Left ventricle myocardium superior (tissue), 1 donor: ENCODE data around the gene MAP1S. TPM values are rescaled to one million over a fixed set of nuclear protein-coding genes. Genes with fewer than 3 reads are reported as not detected.
"Not testable (repeated sequence)": the region's sequence is repeated elsewhere in the genome, so short reads cannot be mapped to it uniquely, and the experiment has no call there.

Experiments used
- ATAC-seq: fragments of 200-7000 bp; cut with Tn5 transposase; one replicate; pipeline ENCODE4 v1.9.1; 2020; ENCODE audit warnings: mild to moderate bottlenecking, moderate library complexity
- DNase-seq: peaks from one replicate; pipeline ENCODE4 v3.0.0-alpha.2; 2020
- intact Hi-C: fragments of 100-400 bp; cut with micrococcal nuclease; formaldehyde crosslinking; loops from one replicate; pipeline ENCODE4 v1.11.0; 2022
- total RNA-seq: library from RNA; stranded (reverse); fragmentation: NEBNext Ultra II Directional; extraction: Animal tissue kit (Norgen Biotek cat#: 25700); gene quantifications from one replicate; pipeline ENCODE4 v1.2.1, GENCODE V29; 2021
- donor health status: DM: no; HTN: yes; CAD: no; lungs with severe emphysema.

The MAP1S gene
- total RNA-seq, 1 donor from 2014 or later: 25.5 TPM

- intact Hi-C loops: no loop called here
- ATAC-seq: peak; percentile 44
- no peak for DNase-seq
Measured at GRCh38 chr19:17778968-17779929, 60.0 kb downstream of the MAP1S start.

- ATAC-seq: no peak
- DNase-seq: no peak
- intact Hi-C loops: no loop called here
Measured at GRCh38 chr19:17780781-17781180, 61.5 kb downstream of the MAP1S start.

GRCh38 chr19:17783721-17784120 is 64.4 kb downstream of the MAP1S start:
- ATAC-seq, DNase-seq, intact Hi-C loops: not testable (repeated sequence)

Other genes with a start within 250 kb of the MAP1S start
- gene SLC27A1, start 249.0 kb upstream of the MAP1S start, total RNA-seq: 68.9 TPM
- gene PGLS, start 207.8 kb upstream of the MAP1S start, total RNA-seq: 19.7 TPM
- 33.0 TPM for gene COLGALT1, start 163.8 kb upstream of the MAP1S start, total RNA-seq
- not detected for gene UNC13A, start 31.1 kb upstream of the MAP1S start, total RNA-seq
- gene FCHO1, start 32.0 kb downstream of the MAP1S start, total RNA-seq: 0.97 TPM
- gene B3GNT3, start 75.7 kb downstream of the MAP1S start, total RNA-seq: not detected
- not detected for gene INSL3, start 102.0 kb downstream of the MAP1S start, total RNA-seq
- gene JAK3, start 128.5 kb downstream of the MAP1S start, total RNA-seq: 1.5 TPM
- gene RPL18A, start 140.4 kb downstream of the MAP1S start, total RNA-seq: 720 TPM
- gene SLC5A5, start 152.5 kb downstream of the MAP1S start, total RNA-seq: not detected
- 83.9 TPM for gene CCDC124, start 213.5 kb downstream of the MAP1S start, total RNA-seq
- not detected for gene KCNN1, start 247.6 kb downstream of the MAP1S start, total RNA-seq